Activated T-cell treated with anti-CD3 and anti-CD28 coated beads, Interleukin-2, amount 50 U/mL, for 24 hours (primary cell): Measurements from ENCODE around the gene THUMPD3.
A peak's percentile ranks its signal among the peaks of the same experiment; 100 is the strongest.

ENCODE experiments used
- DNase-seq: peaks from one replicate; pipeline ENCODE4 v3.0.0-alpha.2; 2020
- H3K27ac Mint-ChIP-seq: 2 replicates; pipeline ENCODE4 v1.8.0; 2020; ENCODE audit warnings: mild to moderate bottlenecking, mixed read lengths
- H3K27me3 Mint-ChIP-seq: 2 replicates; pipeline ENCODE4 v1.8.0; 2020; ENCODE audit warnings: mixed read lengths
- H3K36me3 Mint-ChIP-seq: 2 replicates; pipeline ENCODE4 v1.8.0; 2020; ENCODE audit warnings: low read depth, mixed read lengths
- H3K4me1 Mint-ChIP-seq: 2 replicates; pipeline ENCODE4 v1.8.0; 2020; ENCODE audit warnings: low read depth, mixed read lengths
- H3K4me3 Mint-ChIP-seq: 2 replicates; pipeline ENCODE4 v1.8.0; 2020; ENCODE audit warnings: mild to moderate bottlenecking, moderate library complexity, mixed read lengths
- H3K9me3 Mint-ChIP-seq: 2 replicates; pipeline ENCODE4 v1.8.0; 2020; ENCODE audit warnings: mixed read lengths

The THUMPD3 gene

DNA sequence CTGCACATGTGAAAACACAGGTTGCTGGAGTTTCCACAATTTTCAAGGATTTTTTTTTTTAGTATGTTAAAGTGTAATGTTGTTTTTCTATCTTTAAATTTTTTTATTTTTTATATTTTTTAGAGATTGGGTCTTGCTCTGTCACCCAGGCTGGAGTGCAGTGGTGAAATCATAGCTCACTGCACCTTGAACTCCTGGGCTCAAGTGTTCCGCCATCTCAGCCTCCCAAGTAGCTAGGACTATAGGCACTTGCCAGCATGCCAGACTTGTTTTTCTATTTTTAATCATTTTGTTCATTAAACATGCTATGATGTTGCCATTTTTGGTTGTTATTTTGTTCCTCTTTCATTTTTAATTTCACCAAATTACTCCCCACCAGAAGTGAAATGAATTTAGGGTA, 16.7 kb upstream of the THUMPD3 start:
- Mint-ChIP-seq H3K9me3 (no peaks in the 10 kb centered on the region), H3K27ac (no peak overlapping the region), H3K36me3 (no peaks in the 10 kb centered on the region), H3K4me3 (no peak overlapping the region), H3K4me1 (peaks cover 8% of the 10 kb centered on the region), H3K27me3 (no peaks in the 10 kb centered on the region)
- no peak for DNase-seq

DNA sequence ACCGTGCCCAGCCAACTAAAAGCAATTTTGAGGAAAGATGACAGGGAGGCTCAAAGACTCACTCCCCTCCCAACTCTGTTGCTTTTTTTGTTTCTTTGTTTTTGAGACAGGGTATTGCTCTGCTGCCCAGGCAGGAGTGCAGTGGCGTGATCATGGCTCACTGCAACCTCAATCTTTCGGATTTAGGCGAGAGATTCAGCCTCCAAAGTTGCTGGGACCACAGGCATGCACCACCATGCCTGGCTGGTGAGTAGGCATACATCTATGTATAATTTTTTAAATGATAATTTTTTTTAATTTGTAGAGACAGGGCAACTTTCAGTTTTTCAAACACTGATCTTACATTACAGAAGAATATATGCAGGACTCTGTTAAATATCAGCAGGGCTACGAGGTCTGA, 15.8 kb upstream of the THUMPD3 start:
- no peak overlapping the region for H3K4me3 Mint-ChIP-seq
- no peaks in the 10 kb centered on the region for H3K27me3 Mint-ChIP-seq
- no peaks in the 10 kb centered on the region for H3K9me3 Mint-ChIP-seq
- DNase-seq: no peak
- H3K27ac Mint-ChIP-seq: no peak overlapping the region
- H3K36me3 Mint-ChIP-seq: no peaks in the 10 kb centered on the region
- H3K4me1 Mint-ChIP-seq: peaks cover 8% of the 10 kb centered on the region

GRCh38 chr3:9347887-9348286, 15.0 kb upstream of the THUMPD3 start:
- Mint-ChIP-seq H3K9me3 (no peaks in the 10 kb centered on the region), H3K27me3 (no peaks in the 10 kb centered on the region), H3K4me3 (no peak overlapping the region), H3K36me3 (no peaks in the 10 kb centered on the region), H3K4me1 (peaks cover 8% of the 10 kb centered on the region), H3K27ac (peak overlapping the region; percentile 4)
- DNase-seq: no peak

- H3K4me3 Mint-ChIP-seq: no peak overlapping the region
- no peak for DNase-seq
Observed at GRCh38 chr3:9349321-9350117, 13.3 kb upstream of the THUMPD3 start.

GRCh38 chr3:9351709-9352126, 11.1 kb upstream of the THUMPD3 start:
- Mint-ChIP-seq H3K9me3 (no peaks in the 10 kb centered on the region), H3K27ac (no peak overlapping the region), H3K27me3 (no peaks in the 10 kb centered on the region), H3K4me1 (peaks cover 28% of the 10 kb centered on the region), H3K36me3 (no peaks in the 10 kb centered on the region), H3K4me3 (no peak overlapping the region)
- no peak for DNase-seq

More at GRCh38 chr3:9349321-9350117, 13.3 kb upstream of the THUMPD3 start:
- H3K27ac Mint-ChIP-seq: no peak overlapping the region
- H3K4me1 Mint-ChIP-seq: peaks cover 18% of the 10 kb centered on the region
- H3K9me3 Mint-ChIP-seq: no peaks in the 10 kb centered on the region
- no peaks in the 10 kb centered on the region for H3K36me3 Mint-ChIP-seq
- H3K27me3 Mint-ChIP-seq: no peaks in the 10 kb centered on the region

GRCh38 chr3:9352917-9353752, 9.7 kb upstream of the THUMPD3 start:
- H3K4me1 Mint-ChIP-seq: peaks cover 22% of the 10 kb centered on the region
- H3K9me3 Mint-ChIP-seq: no peaks in the 10 kb centered on the region
- no peak overlapping the region for H3K4me3 Mint-ChIP-seq
- no peaks in the 10 kb centered on the region for H3K27me3 Mint-ChIP-seq
- no peaks in the 10 kb centered on the region for H3K36me3 Mint-ChIP-seq
- DNase-seq: peak; percentile 51
- no peak overlapping the region for H3K27ac Mint-ChIP-seq

DNA sequence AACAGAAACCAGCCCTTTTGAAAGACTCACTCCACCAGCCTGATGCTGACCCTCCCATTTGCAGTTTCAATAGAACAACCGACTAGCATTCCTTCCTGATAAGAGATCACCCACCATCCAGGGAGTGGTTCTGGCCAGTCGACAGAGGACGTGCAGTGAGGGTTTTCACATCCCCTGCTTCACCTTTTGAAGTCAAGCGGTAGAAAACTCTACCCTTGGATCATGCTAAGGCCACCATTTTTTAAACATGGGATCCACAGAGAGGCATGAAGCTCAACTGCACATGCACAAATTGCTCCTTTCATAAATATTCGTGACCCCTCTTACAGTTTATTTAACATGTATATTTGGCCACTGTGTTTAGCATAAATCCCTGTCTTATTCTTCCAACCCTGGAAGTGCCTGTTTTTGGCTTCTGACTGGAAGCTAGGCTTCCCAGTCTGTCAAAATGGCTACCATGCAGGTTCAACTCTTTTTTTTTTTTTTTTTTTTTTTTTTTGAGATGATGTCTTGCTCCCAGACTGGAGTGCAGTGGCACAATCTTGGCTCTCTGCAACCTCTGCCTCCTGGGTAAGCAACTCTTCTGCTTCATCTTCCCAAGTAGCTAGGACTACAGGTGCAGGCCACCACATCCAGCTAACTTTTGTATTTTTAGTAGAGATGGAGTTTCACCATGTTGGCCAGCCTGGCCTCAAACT, 1.0 kb upstream of the THUMPD3 start:
- Mint-ChIP-seq H3K4me1 (peaks cover 41% of the 10 kb centered on the region), H3K27ac (peak overlapping the region; percentile 63), H3K4me3 (peak overlapping the region; percentile 99), H3K36me3 (peaks cover 38% of the 10 kb centered on the region), H3K27me3 (no peaks in the 10 kb centered on the region), H3K9me3 (no peaks in the 10 kb centered on the region)
- DNase-seq: no peak

DNA sequence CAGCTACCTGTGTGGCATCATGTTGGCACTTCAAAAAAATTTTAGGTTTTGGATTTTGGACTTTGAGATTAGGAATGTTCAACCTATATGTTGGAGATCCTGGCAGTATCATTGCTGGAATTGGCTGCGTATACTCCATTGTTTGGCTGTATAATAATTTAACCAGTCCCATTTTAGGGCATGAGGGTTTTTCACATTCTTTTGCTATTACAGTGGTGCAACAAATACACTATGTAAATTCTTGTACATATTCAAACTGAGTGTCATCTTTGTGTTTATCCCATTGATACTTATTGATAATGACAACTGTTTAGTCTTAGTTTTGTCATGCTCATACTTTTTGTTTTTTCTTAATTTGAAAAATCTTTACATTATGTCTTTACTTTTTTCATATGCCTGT, 6.7 kb downstream of the THUMPD3 start:
- Mint-ChIP-seq H3K9me3 (no peaks in the 10 kb centered on the region), H3K36me3 (peaks cover 93% of the 10 kb centered on the region), H3K27me3 (no peaks in the 10 kb centered on the region), H3K4me1 (peaks cover 50% of the 10 kb centered on the region), H3K27ac (no peak overlapping the region), H3K4me3 (no peak overlapping the region)
- no peak for DNase-seq

- peaks cover 95% of the 10 kb centered on the region for H3K36me3 Mint-ChIP-seq
Observed at GRCh38 chr3:9373465-9373864, 10.6 kb downstream of the THUMPD3 start.

DNA sequence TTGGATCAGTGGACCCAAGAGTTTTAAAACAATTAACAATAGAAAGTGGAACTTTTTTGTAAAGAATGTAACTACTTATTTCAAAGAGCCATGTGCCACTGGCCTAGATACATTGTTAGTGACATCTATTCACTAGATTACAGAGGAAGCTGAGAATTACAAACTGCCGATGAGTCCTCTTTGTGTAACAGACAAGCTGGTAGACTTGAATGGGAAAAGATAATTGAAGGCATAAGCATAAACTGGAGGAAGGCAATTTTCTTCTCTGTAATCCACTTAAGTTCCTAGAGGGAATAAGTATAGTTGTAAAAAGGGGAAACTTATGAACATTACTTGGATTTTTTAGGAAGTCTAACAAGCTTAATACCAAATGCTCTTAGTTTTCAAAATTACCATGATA, 15.1 kb downstream of the THUMPD3 start:
- no peaks in the 10 kb centered on the region for H3K27me3 Mint-ChIP-seq
- no peaks in the 10 kb centered on the region for H3K9me3 Mint-ChIP-seq
- H3K4me3 Mint-ChIP-seq: no peak overlapping the region
- H3K27ac Mint-ChIP-seq: peak overlapping the region; percentile 45
- no peak for DNase-seq
- H3K36me3 Mint-ChIP-seq: peaks cover 91% of the 10 kb centered on the region
- peaks cover 36% of the 10 kb centered on the region for H3K4me1 Mint-ChIP-seq

More at GRCh38 chr3:9373465-9373864, 10.6 kb downstream of the THUMPD3 start:
- H3K4me3 Mint-ChIP-seq: no peak overlapping the region
- H3K9me3 Mint-ChIP-seq: no peaks in the 10 kb centered on the region
- H3K27ac Mint-ChIP-seq: peak overlapping the region; percentile 55
- peaks cover 54% of the 10 kb centered on the region for H3K4me1 Mint-ChIP-seq
- H3K27me3 Mint-ChIP-seq: no peaks in the 10 kb centered on the region
- no peak for DNase-seq

GRCh38 chr3:9379327-9379726, 16.5 kb downstream of the THUMPD3 start:
- H3K27ac Mint-ChIP-seq: no peak overlapping the region
- DNase-seq: no peak
- peaks cover 29% of the 10 kb centered on the region for H3K4me1 Mint-ChIP-seq
- no peaks in the 10 kb centered on the region for H3K27me3 Mint-ChIP-seq
- H3K36me3 Mint-ChIP-seq: peaks cover 92% of the 10 kb centered on the region
- no peaks in the 10 kb centered on the region for H3K9me3 Mint-ChIP-seq
- no peak overlapping the region for H3K4me3 Mint-ChIP-seq

GRCh38 chr3:9380014-9380413, 17.2 kb downstream of the THUMPD3 start:
- no peak overlapping the region for H3K4me3 Mint-ChIP-seq
- H3K36me3 Mint-ChIP-seq: peaks cover 92% of the 10 kb centered on the region
- peaks cover 27% of the 10 kb centered on the region for H3K4me1 Mint-ChIP-seq
- no peak for DNase-seq
- H3K27me3 Mint-ChIP-seq: no peaks in the 10 kb centered on the region
- H3K9me3 Mint-ChIP-seq: no peaks in the 10 kb centered on the region
- H3K27ac Mint-ChIP-seq: peak overlapping the region; percentile 58

DNA sequence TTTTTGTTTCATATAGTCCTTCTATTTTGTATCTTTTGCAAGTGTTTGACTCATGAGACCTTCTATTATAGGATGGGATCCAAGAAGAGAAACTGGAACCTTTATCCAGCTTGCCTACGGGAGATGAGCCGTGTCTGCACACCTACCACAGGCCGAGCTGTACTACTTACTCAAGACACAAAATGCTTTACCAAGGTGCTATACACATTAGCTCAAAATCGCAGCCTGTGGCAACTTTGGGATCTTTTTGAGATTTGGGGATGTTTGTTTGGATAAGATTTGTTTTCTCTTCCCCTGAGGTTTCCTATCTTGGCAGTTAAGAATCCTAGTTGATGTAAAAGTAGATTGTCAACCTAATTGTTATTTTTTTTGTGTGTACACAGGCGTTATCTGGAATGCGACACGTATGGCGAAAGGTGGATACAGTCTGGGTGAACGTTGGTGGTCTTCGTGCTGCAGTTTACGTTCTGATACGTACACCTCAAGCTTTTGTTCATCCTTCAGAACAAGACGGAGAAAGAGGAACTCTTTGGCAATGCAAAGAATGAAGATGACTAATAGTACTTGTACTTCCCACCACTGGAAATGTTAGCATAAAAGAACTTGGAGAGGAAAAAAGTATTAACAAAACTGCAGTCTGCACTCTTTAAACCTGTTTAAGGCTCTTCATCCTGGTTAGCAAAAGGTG, 21.4 kb downstream of the THUMPD3 start:
- Mint-ChIP-seq H3K27me3 (no peaks in the 10 kb centered on the region), H3K36me3 (peaks cover 93% of the 10 kb centered on the region), H3K4me3 (no peak overlapping the region), H3K27ac (peak overlapping the region; percentile 71), H3K4me1 (peaks cover 24% of the 10 kb centered on the region), H3K9me3 (no peaks in the 10 kb centered on the region)
- DNase-seq: no peak
